ENCODE results near the gene PPDPF.
A peak's percentile ranks its signal among the peaks of the same experiment; 100 is the strongest.

PPDPF gene

DNA sequence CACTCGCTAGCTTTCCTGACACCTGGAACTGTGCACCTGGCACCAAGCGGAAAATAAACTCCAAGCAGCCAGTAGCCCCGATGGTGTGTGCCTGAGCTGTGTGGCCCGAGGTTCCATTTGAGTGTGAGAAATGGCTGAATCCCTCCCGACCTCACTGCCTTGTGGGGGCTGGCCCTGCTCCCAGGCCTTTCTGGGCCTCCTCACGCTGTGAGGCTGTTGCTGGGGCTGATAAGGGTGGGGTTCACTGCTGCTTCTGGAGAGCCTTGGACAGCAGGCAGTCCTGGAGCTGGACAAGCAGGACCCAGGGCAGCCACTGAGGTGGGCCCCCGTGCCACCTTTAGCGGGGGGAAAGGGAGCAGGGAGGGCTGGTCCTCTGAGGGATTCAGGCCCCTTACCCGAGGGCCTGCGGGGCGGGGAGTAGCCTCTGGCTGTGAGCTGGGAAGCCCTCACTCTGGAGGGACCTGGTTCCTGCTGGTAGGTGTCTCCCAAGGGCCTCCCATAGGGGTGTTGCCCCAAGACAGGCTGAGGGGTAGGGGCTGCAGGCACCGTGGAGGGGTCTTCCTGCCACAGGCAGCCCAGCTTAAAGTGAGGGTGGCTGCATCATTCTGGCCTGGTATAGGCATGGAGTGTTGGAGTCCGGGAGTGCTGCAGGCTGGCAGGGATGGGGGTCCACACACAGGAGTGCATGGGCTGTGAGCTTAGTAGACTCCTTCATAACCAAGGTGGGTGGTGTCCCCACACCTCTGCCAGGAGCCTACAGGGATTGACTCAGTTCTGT lies 1.7 kb downstream of the PPDPF start:
- no peak for DNase-seq

DNA sequence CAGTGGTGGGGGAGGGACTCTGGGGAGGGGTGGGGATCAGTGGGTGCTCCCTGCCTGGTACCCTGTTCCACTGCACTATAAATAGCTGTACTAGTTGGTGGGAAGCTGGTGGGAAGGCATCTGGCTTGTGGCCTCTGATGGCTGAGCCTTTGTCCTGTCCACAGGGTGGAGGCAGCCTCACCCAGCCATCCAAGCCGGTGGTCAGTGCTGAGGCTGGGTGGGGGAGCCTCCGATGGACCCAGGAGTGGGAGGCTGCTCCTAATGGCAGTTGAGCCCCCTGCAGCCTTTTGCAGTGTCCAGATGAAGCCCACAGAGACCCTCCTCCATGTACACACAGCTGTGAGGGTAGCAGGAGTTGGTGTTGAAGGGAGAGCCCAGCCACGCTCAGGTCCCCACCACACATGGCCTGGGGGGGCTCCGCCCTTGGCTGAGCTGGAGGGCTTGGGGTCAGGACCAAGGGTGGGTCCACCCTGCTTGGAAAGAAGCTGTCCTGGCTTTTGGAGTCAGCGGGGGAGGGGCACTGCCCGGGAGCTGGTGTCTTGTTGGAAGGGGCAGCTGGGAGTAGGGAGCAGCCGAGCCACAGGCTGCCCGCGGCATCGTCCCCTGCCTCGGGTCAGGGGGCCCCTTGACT lies 2.5 kb downstream of the PPDPF start:
- DNase-seq, result no peak

DNA sequence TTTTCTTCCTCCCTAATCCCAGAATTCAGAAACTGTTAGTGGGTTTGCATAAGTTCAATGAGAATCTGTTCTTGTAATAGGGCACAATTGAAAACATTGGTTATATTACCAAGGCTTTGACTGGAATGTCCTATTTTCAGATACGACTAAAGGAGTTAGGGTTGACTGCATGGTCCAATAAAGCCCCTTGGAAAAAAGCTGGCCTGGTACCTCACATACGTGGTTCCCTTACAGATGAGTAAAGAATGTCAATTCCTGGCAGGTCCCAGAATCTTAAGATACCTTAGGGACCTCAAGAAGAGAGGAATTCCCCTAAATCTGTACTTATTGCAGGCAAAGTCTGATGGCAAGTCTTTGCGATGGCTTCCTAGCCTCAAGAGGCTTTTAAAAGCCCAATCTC lies 4.6 kb downstream of the PPDPF start:
- no peak for DNase-seq

DNA sequence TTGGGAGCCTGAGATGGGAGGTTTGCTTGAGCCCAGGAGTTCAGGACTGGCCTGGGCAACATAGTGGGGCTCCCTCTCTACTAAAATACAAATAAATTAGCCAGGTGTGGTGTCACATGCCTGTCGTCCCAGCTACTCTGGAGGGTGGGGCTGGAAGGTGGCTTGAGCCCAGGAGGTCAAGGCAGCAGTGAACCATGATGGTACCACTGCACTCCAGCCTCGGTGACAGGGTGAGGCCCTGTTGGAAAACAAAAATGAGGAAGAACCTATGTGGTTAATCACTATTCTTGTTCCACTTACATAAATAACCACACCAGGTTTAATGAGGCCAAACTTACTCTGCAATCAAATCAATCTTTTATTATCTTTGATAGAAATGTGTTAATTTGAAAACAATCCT lies 5.4 kb downstream of the PPDPF start:
- no peak for DNase-seq

DNA sequence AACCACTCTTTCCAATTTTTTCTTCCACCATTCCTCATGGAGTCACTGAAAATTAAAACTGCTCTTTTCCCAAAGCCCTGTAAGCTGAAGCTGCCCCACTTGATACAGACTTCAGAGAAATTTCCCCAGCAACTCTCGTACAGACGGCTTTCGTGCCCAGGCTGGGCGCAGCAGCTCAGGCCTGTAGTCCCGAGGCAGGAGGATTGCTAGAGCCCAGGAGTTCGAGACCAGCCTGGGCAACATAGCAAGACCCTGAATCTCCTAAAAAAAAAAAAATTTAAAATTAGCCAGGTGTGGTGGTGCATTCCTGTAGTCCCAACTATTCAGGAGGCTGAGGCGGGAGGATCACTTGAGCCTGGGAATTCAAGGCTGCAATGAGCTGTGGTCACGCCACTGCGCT lies 6.6 kb downstream of the PPDPF start:
- DNase-seq, result no peak

DNA sequence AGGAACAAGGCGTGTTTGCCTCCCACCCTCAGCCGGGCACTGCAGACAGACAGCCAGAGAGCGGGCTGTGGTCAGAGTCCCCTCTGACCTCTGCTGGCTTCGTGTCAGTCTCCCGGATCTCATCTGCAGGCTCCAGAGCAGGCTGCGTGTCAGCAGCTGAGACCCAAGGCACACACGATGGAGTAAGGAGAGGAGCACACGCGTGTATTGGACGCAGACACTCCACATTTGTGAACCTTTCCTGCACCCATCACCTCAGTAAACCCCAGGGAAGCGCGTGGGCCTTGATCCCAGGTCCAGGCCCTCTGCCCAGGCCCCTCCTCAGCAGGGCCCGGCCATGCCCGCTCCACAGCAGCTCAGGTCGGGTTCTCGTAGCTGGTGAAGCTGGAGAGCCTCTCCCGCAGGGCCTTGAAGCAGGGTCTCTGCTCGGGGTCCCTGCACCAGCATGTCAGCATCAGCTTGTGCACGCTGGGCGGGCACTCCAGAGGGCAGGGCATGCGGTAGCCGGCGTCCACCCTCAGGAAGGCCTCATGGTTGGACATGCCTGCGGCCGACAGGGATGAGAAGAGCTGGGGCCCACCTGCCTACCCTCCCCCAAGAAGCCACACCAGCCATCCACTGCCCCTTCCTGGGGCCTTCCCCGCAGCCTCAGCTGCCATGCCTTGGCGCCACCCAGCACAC lies 8.8 kb downstream of the PPDPF start:
- no peak for DNase-seq

DNA sequence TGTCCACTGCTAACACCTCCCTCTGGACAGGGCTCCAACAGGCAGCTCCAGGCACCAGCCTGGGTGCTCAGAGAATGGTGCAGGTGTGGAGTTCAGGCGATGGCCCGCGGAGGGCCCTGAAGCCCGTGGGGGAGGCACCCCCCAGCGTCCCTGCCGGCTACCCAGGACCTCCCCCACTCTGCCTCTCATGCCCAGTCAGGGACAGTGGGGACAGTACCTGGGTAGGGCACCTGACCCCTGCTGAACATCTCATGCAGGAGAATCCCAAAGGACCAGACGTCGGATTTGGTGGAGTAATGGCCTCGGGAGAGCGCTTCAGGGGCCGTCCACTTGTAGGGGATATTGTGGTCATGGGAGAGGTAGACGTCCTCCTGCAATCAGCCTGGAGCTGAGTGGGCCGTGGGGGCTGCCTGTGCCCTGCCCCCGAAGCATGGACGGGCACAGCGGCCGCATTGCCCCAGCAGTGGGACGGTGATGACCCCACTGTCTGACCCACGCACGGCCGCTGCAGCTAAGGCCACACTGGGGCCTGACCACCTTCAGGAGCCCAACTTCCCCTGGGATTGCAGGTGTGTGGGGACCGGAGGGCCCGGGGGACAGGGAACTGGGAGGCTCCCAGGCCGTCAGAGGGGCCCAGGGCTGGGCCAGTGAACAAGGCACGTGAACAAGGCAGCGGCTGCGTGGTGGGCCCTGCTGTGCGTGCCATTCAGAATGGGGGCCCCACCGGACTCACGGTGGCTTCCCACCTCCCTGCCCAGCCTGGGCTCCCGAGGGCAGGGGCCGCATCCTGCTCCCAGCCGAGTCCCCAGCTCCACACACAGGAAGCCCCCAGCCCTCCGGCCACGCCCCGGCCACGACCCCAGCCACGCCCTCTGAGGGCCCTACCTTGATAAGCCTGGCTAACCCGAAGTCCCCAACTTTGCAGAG lies 9.6 kb downstream of the PPDPF start:
- DNase-seq, result no peak

DNA sequence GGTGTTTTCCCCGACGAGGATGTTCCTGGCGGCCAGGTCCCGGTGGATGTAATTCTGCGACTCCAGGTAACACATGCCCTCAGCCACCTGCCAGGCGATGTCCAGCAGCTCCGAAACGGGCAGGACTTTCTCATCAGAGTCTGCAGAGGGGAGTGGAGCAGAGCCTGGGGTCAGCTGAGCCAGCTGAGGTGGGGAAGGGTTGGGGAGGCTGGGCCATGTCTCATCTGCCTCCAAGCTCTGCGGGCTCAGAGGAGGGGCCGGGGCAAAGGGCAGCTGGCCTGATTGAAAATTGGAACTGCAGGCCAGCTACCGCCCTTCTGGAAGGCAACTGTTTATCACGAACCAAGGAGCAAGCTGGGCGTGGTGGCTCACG lies 10.2 kb downstream of the PPDPF start:
- DNase-seq, result no peak

DNA sequence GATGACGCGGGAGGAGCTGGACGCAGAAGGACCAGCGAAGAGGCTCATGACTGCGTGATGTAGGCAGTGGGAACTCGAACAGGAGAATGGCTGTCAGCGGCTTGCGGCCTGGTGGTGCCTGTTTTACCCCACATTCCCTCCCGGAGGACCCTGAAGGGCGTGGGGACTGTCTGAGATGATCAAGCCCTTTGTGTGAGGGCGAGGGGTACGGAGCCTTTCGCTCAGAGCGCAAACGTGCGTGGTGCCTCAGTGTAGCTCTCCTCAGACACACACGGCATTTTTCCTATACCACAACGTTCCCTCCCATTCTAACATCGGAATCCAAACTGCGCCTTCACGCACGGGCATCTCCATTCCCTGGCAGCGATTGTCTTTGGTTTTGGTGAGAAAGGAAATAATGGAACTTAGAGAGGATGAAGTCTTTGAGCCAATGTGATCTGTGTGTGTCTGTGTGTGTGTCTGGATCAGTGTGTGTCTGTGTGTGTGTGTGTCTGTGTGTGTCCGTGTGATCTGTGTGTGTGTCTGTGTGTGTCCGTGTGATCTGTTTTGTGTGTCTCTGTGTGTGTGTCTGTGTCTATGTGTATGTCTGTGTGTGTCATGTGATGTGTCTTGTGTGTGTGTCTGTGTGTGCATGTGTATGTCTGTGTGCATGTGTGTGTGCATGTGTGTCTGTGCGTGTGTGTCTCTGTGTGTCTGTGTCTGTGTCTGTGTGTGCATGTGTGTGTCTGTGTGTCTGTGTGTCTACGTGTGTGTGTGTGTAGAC lies 11.3 kb downstream of the PPDPF start:
- DNase-seq, result no peak

DNA sequence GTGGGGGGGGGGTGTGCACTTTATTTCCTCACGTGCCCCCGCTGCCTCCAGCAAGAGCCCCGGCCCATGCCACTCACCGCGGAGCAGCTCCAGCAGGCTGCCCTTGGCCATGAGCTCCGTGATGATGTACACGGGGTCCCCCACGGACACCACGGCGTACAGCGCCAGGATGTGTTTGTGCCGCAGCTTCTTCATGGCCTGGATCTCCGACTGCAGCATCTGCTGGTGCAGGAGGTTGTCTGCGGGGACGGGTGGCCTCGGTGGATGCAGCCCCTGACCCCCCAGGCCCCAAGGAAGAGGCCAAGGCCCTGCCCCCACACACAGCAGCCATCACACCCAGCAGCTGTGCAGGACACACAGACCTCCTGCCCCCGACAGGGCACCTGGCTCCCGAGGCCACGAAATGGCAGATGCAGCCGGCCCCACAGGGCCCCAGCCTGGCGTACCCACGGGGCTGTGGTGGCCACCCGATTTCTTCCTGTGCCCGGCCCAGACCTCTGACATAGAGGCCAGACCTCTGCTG lies 11.9 kb downstream of the PPDPF start:
- DNase-seq, result no peak

DNA sequence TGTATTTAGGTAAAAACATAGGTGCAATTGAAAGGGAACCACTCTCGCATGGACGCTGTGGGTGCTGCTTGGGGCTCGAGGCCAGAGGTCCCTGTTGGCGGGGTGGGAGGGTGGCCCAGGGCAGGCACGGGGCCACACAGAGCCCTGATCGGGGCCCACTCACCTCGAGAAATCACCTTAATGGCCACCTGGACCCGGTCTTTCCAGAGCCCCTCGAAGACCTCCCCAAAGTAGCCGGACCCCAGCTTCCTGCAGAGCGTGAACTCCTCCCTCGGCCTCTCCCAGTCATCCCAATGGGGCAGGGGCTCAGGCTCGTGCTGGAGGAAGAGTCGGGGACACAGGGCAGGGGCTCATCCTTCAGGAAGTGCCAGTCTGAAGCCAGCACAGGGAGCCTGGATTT lies 12.8 kb downstream of the PPDPF start:
- no peak for DNase-seq

DNA sequence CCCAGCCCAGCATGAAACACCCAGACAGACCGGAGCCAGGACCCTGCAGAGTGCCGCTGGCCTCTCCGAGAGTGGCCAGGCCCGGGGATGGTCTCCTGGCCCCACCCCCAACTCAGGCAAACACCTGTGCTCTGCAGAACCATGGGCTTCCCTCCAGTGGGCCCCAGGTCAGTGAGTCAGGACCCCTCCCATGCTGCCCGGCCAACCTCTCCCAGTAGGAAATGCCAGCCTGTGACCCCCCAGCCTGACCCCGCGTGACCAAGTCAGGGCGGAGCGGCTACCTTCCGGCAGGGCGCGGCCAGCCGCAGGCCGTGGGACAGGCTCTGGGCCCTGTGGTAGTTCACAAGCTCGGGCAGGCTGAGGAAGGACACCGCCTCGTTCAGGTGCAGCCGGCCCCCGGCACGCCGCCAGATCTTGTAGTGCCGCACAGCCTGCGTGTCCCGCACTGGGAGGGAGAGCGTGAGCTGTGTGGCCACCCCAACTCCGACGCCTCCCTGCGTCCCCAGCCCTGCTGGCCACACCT lies 13.4 kb downstream of the PPDPF start:
- no peak for DNase-seq

DNA sequence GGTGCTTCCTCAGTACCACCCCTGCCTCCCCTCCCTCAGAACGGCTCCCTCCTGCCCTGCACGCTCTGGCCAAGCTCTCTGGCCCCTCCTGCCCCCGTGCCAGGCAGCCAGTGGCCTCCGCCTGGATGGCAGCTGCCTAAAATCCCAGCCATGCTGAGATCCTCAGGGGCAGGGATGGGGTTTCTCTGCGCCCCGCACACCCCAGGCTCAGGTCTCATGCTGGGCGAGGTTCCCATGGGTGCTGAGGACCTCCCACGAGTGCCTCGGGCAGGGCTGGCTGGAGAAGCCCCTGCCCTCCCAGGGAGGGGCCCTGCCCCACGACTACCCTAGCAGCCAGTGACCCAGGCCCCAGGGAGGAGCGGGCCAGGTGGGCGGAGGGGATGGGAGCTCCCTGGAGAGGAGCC lies 13.9 kb downstream of the PPDPF start:
- DNase-seq, result no peak

DNA sequence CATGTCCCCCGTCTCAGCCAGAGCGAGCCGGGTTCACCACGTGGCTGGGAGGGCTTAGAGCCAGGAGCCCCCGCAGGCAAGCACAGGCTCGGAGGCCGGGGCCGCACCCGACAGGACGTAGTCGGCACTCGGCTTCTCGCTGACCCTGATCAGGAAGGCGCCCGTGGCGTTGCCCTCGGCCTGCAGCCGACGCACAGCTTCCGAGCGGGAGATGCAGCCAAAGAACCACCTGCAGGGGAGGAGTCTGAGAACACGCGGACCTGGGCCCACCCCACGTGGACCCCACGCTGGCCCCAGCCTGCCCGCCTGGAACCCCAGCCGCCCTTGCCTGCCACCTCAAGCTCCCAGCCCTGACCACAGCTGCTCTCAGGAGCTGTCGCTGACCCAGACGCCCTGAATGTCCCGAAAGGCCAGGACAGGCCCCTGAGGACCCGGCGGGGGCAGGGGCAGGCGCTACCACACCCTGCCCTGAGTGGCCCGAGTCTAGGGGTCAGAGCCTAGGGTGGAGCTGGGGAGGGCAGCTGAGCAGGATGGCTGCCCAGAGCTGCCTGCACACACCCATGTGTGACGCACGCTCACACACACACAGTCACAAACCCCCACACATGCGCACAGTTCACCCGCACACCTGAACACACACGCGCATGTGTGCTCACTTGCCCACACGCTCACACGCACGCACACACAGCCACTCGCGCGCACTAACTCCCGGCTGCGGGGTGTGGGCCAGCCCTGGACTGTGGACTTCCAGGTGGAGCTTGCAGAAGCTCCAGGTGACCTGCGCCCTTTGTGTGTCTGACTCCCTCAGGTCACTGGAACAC lies 14.5 kb downstream of the PPDPF start:
- peak; percentile 9 for DNase-seq

DNA sequence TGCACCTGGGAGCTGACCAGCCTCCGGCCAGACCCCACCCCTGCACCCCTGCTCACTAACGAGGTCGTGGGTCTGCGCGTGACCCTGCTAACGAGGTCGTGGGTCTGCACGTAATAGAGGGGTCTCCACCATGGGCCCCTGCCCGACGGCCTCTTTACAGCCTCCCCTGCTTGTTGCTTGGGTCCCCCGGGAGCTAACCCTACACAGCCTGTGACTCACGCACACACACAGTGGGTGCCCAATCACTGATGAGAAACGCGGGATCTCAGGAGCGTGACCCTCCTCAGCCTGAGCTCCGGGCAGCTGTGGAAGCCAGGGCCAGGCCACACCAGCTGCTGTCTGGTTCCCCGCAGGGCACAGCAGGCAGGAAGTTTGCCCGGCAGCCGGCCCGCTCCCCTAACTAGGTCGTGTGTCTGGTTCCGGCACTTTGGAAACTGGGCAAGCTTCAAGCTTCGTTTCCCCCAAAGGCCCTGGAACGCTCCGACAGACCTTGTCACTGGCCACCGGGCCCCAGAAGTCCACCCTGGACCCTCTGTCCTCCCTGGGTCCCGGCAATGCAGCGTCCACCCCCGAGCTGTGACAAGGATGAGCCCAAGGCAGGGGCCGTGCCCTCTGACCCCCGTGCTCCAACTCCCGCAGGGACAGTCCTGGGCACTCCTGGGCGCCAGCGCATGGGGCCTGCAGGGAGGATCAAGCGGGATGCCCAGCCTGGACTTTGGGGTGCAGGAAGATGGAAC lies 15.8 kb downstream of the PPDPF start:
- DNase-seq, result peak; percentile 73

DNA sequence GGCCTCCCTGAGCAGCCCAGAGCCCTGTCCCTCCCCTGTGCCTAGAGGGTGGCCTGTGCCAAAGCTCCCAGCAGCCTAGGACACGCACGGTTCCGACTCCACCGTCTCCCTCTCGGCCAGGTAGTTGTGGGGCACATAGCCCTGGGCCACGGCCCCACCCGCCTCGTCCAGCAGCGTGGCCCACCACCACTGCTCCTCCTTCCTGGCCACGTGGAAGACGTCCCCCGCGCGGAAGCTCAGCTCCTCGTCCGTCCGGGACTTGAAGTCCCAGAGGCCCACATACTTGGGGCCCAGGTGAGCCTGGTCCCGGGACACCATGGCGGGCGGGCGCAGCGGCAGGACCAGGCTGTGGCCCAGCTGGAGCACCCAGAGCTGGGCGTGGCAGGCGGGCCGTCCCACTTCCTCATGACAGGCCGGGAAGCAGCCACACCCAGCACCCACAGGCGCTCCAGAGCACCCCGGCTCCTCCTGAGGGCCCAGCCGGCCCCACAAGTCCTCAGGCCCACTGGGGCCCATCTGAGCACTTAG lies 16.5 kb downstream of the PPDPF start, which contains the start of gene PTK6:
Gene PTK6, minus strand, starts transcription at position 380 of the 528 bp plus-strand sequence. Its CDS starts 62 bp downstream, at position 318.
- no peak for DNase-seq

DNA sequence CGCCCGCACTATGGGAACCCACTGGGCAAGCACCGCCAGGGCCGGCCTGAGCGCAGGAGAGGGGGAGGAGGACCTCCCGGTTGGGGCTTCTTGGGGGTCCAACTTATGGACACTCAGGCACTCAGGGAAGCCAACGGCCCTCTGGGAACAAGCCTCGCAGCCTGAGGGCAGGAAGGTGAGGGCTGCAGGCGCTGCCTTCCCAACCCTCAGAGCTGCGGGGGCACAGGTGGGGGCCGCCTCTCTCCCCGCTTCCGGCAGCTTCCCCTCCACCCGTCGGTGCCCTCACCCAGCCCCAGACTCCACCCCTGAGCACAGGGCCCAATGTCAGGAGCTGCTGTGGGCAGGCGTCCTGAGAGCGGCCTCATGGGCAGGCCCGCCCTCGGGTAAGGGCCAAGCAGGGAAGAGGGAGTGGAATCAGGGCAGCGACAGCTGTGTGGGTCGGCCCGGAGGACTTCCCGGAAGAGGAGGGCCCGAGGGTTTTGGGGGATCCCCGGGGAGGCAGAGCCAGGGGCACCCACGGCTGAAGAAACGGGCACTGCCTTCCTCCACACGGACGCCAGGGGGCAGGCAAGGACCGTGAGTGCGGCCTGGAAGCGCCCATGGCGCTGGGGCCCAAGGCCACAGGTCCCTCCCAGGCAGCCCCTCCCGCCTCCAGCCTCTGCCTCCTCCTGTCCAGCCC lies 17.1 kb downstream of the PPDPF start:
- DNase-seq, result peak; percentile 87

DNA sequence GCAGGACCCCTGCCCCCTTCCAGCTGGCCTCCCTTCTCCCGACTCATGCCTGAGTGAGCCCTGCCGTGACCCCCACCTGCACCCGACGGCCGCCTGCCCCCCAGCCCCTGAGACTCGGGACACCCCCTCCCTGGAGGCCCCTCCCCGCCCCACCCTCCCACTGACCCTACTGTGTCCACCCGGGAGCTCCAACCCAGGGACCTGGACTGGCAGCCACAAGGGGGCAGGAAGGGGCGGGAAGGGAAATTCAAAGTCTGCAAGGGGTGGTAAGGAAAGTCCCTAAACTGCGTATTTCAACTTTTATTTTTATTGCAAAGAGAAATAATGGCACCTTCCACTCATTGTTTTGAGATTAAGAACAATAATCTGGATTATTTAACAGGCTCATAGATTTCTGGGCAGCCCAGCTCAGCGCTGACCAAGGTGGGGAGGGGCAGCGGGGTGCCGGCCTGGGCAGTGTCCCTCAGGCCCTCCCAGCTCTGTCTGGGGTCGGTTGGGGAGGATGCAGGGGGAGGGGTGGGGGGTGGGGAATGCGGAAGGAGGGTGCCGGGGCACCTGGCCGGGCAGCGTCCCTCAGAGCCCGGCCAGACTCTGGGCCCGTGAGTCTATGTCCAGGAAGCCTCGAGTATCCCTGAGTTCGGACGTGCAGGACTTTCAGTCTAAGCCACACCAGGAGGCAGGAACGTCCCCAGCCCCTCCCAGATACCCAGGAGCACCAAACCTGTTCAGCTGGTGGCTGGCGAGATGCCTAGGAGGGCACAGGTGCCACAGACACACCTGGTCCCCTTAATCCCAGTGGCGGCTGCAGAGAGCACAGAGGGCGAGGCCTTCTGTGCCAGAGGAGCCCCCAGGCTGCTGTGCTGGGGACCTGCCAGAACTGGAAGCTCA lies 17.9 kb downstream of the PPDPF start:
- peak; percentile 82 for DNase-seq
